ENCODE data around the gene ADPGK. TPM values are rescaled to one million over a fixed set of nuclear protein-coding genes. Genes with fewer than 3 reads are reported as not detected.

ADPGK gene
- total RNA-seq, 1 experiment from 2014 or later = 52.9 TPM

- DNase-seq (no peak), ATAC-seq (no peak)
- Histone ChIP-seq H3K9ac (ENCODE audit: low read length) (no peak overlapping the region), H2AFZ (ENCODE audit: low read length) (no peak overlapping the region), H3K79me2 (ENCODE audit: low read length) (peaks cover 87% of the 10 kb centered on the region), H3K4me1 (ENCODE audit: insufficient read depth, low read length) (peaks cover 6% of the 10 kb centered on the region), H3K4me3 (ENCODE audit: low read length) (no peak overlapping the region), H4K20me1 (ENCODE audit: low read length) (no peaks in the 10 kb centered on the region), H3K27me3 (ENCODE audit: low read length) (no peaks in the 10 kb centered on the region), H3F3A (ENCODE audit: low read length, unreplicated experiment) (no peaks in the 10 kb centered on the region), H3K4me2 (ENCODE audit: low read length) (no peak overlapping the region), H3K9me2 (replicated peaks; ENCODE audit: low read length) (no peaks in the 10 kb centered on the region), H3K27ac (ENCODE audit: low read length) (no peak overlapping the region), H3K36me3 (ENCODE audit: low read depth, low read length) (peaks cover 10% of the 10 kb centered on the region; the same call in 1 of the 2 replicates), H3K9me3 (ENCODE audit: low read length) (no peaks in the 10 kb centered on the region)
- no peak for TF ChIP-seq EZH2 (IDR thresholded peaks at IDR 0.05; ENCODE audit: low read length, unreplicated experiment)
- no peak for TF ChIP-seq EZH2phosphoT487 (IDR thresholded peaks at IDR 0.05; ENCODE audit: borderline replicate concordance, low read length)
- TF ChIP-seq CTCF (conservative IDR thresholded peaks at IDR 0.05; ENCODE audit: low read depth, low read length) = no peak
- intact Hi-C loops (cut with micrococcal nuclease) = no loop called here
- BruUV-seq (replicated peaks) = no TSS peak
- POLR2A ChIA-PET (ENCODE audit: unreplicated experiment) = no interaction called here
- CTCF ChIA-PET = no interaction called here
These were observed 4.8 kb downstream of the ADPGK start for GRCh38 chr15:72778796-72779195.

- no peak overlapping the region for H3K4me2 ChIP-seq (ENCODE audit: low read length)
- H3K9ac ChIP-seq (ENCODE audit: low read length) = no peak overlapping the region
- no peak overlapping the region for H3K4me3 ChIP-seq (ENCODE audit: low read length)
- H3K9me2 ChIP-seq (replicated peaks; ENCODE audit: low read length) = no peaks in the 10 kb centered on the region
- H2AFZ ChIP-seq (ENCODE audit: low read length) = no peak overlapping the region
- no peaks in the 10 kb centered on the region for H3K27me3 ChIP-seq (ENCODE audit: low read length)
- H3K9me3 ChIP-seq (ENCODE audit: low read length) = no peaks in the 10 kb centered on the region
- H3K79me2 ChIP-seq (ENCODE audit: low read length) = peaks cover 51% of the 10 kb centered on the region
- peaks cover 29% of the 10 kb centered on the region for H3K36me3 ChIP-seq (ENCODE audit: low read depth, low read length)
- no peak for ATAC-seq
- no peak for DNase-seq
- H4K20me1 ChIP-seq (ENCODE audit: low read length) = no peaks in the 10 kb centered on the region
- no peak overlapping the region for H3K27ac ChIP-seq (ENCODE audit: low read length)
- intact Hi-C loops (cut with micrococcal nuclease) = no loop called here
- H3K4me1 ChIP-seq (ENCODE audit: insufficient read depth, low read length) = no peaks in the 10 kb centered on the region
- no peak for TF ChIP-seq EZH2 (IDR thresholded peaks at IDR 0.05; ENCODE audit: low read length, unreplicated experiment)
- no peak for TF ChIP-seq CTCF (conservative IDR thresholded peaks at IDR 0.05; ENCODE audit: low read depth, low read length)
- TF ChIP-seq EZH2phosphoT487 (IDR thresholded peaks at IDR 0.05; ENCODE audit: borderline replicate concordance, low read length) = no peak
- no TSS peak for BruUV-seq (replicated peaks)
- ChIA-PET POLR2A (ENCODE audit: unreplicated experiment) (no interaction called here), CTCF (no interaction called here)
- H3F3A ChIP-seq (ENCODE audit: low read length, unreplicated experiment) = no peaks in the 10 kb centered on the region
These were observed 8.7 kb downstream of the ADPGK start for GRCh38 chr15:72774696-72775383.

GRCh38 chr15:72771329-72771725 lies 12.2 kb downstream of the ADPGK start:
- Histone ChIP-seq H3K9ac (ENCODE audit: low read length) (no peak overlapping the region), H2AFZ (ENCODE audit: low read length) (no peak overlapping the region), H3K9me2 (replicated peaks; ENCODE audit: low read length) (no peaks in the 10 kb centered on the region), H3K4me3 (ENCODE audit: low read length) (no peak overlapping the region), H3F3A (ENCODE audit: low read length, unreplicated experiment) (no peaks in the 10 kb centered on the region), H3K9me3 (ENCODE audit: low read length) (peaks cover 13% of the 10 kb centered on the region; the same call in 1 of the 2 replicates), H4K20me1 (ENCODE audit: low read length) (no peaks in the 10 kb centered on the region), H3K4me1 (ENCODE audit: insufficient read depth, low read length) (no peaks in the 10 kb centered on the region), H3K36me3 (ENCODE audit: low read depth, low read length) (peaks cover 60% of the 10 kb centered on the region), H3K27ac (ENCODE audit: low read length) (no peak overlapping the region), H3K79me2 (ENCODE audit: low read length) (peaks cover 32% of the 10 kb centered on the region), H3K4me2 (ENCODE audit: low read length) (no peak overlapping the region), H3K27me3 (ENCODE audit: low read length) (no peaks in the 10 kb centered on the region)
- POLR2A ChIA-PET (ENCODE audit: unreplicated experiment) = no interaction called here
- intact Hi-C loops (cut with micrococcal nuclease) = loop anchor here (1.0 kb wide), 1 partner anchor 49 kb away; no protein-coding TSS in a partner anchor
- DNase-seq (no peak), ATAC-seq (no peak)
- BruUV-seq (replicated peaks) = no TSS peak
- CTCF ChIA-PET = no interaction called here
- no peak for TF ChIP-seq EZH2 (IDR thresholded peaks at IDR 0.05; ENCODE audit: low read length, unreplicated experiment)
- no peak for TF ChIP-seq CTCF (conservative IDR thresholded peaks at IDR 0.05; ENCODE audit: low read depth, low read length)
- no peak for TF ChIP-seq EZH2phosphoT487 (IDR thresholded peaks at IDR 0.05; ENCODE audit: borderline replicate concordance, low read length)

All from PC-3 (cell line).